Liver (tissue), 9 donors: ENCODE measurements around the gene BORCS8. TPM values are rescaled to one million over a fixed set of nuclear protein-coding genes. Genes with fewer than 3 reads are reported as not detected.

Experiments used
- DNase-seq: peaks from one replicate; pipeline ENCODE4 v3.0.0-alpha.2; 2017; ENCODE audit warnings: low spot score
- H3K27ac ChIP-seq, 2 donors: one replicate each; pipeline ENCODE4 v1.7.0; 2013; ENCODE audit warnings: inconsistent platforms in 2 of 2, low read length in 2 of 2, control low read depth in 1 of 2, low read depth in 1 of 2, mild to moderate bottlenecking in 1 of 2
- H3K27me3 ChIP-seq, 4 donors: one replicate each; pipeline versions ENCODE4 v1.6.1 to v1.7.0; 2013; ENCODE audit warnings: low read length in 3 of 4, inconsistent platforms in 1 of 4, mild to moderate bottlenecking in 1 of 4, moderate library complexity in 1 of 4; ENCODE audit not compliant: control insufficient read depth in 4 of 4, insufficient read depth in 4 of 4
- H3K36me3 ChIP-seq, 4 donors: one replicate each; pipeline versions ENCODE4 v1.6.1 to v1.7.0; 2013; ENCODE audit warnings: low read length in 3 of 4, mild to moderate bottlenecking in 3 of 4, low read depth in 1 of 4, moderate library complexity in 1 of 4; ENCODE audit not compliant: control insufficient read depth in 4 of 4, insufficient read depth in 3 of 4
- H3K4me1 ChIP-seq, 4 donors: one replicate each; pipeline versions ENCODE4 v1.6.1 to v1.7.0; 2013; ENCODE audit warnings: low read length in 3 of 4, mild to moderate bottlenecking in 3 of 4, moderate library complexity in 1 of 4; ENCODE audit not compliant: control insufficient read depth in 4 of 4, insufficient read depth in 4 of 4
- H3K4me3 ChIP-seq, 3 donors: one replicate each; pipeline versions ENCODE4 v1.6.1 to v1.7.0; 2013; ENCODE audit warnings: low read length in 3 of 3, control low read depth in 1 of 3, low read depth in 1 of 3, mild to moderate bottlenecking in 1 of 3
- H3K9ac ChIP-seq, 2 donors: one replicate each; pipeline ENCODE4 v1.7.0; 2013; ENCODE audit warnings: low read length in 2 of 2, mild to moderate bottlenecking in 2 of 2, moderate library complexity in 2 of 2, control low read depth in 1 of 2, low read depth in 1 of 2
- H3K9me3 ChIP-seq, 4 donors: one replicate each; pipeline versions ENCODE4 v1.6.1 to v1.7.0; 2013; ENCODE audit warnings: low read length in 3 of 4; ENCODE audit not compliant: control insufficient read depth in 4 of 4
- CTCF ChIP-seq: fragments of 150-350 bp; IDR thresholded peaks from 2 replicates; pipeline ENCODE4 v1.5.1; 2017; ENCODE audit warnings: improper control_type of control experiment, low read depth, low read length; ENCODE audit not compliant: missing input control
- EGR1 ChIP-seq, 2 donors: IDR thresholded peaks; 2 replicates each; pipeline ENCODE4 v1.6.1; 2016 to 2018; ENCODE audit warnings: antibody characterized with exemption in 2 of 2, low read depth in 2 of 2
- FOXA1 ChIP-seq: IDR thresholded peaks from 2 replicates; pipeline ENCODE4 v1.6.1; 2016; ENCODE audit warnings: antibody characterized with exemption
- GABPA ChIP-seq, 2 donors: IDR thresholded peaks in 1 of 2; conservative IDR thresholded peaks in 1 of 2; 2 replicates each; pipeline ENCODE4 v1.6.1; 2016; ENCODE audit warnings: antibody characterized with exemption in 2 of 2, mild to moderate bottlenecking in 1 of 2, moderate library complexity in 1 of 2
- HNF4A ChIP-seq, 2 donors: conservative IDR thresholded peaks; 2 replicates each; pipeline ENCODE4 v1.6.1; 2016; ENCODE audit warnings: antibody characterized with exemption in 2 of 2, mild to moderate bottlenecking in 2 of 2
- HNF4G ChIP-seq: IDR thresholded peaks from 2 replicates; pipeline ENCODE4 v1.6.1; 2016; ENCODE audit warnings: antibody characterized with exemption
- JUND ChIP-seq, 2 donors: IDR thresholded peaks; 2 replicates each; pipeline ENCODE4 v1.6.1; 2016; ENCODE audit warnings: antibody characterized with exemption in 2 of 2
- NR2F2 ChIP-seq: IDR thresholded peaks from 2 replicates; pipeline ENCODE4 v1.6.1; 2016; ENCODE audit warnings: antibody characterized with exemption
- RAD21 ChIP-seq, 2 donors: IDR thresholded peaks; 2 replicates each; pipeline ENCODE4 v1.6.1; 2016; ENCODE audit warnings: antibody characterized with exemption in 2 of 2, mild to moderate bottlenecking in 2 of 2
- REST ChIP-seq: IDR thresholded peaks from 2 replicates; pipeline ENCODE4 v1.6.1; 2016; ENCODE audit warnings: antibody characterized with exemption, mild to moderate bottlenecking
- RXRA ChIP-seq, 2 donors: IDR thresholded peaks; 2 replicates each; pipeline ENCODE4 v1.6.1; 2017 to 2018; ENCODE audit warnings: antibody characterized with exemption in 2 of 2, mild to moderate bottlenecking in 1 of 2
- SP1 ChIP-seq: IDR thresholded peaks from 2 replicates; pipeline ENCODE4 v1.6.1; 2018; ENCODE audit warnings: antibody characterized with exemption, mild to moderate bottlenecking
- TAF1 ChIP-seq: conservative IDR thresholded peaks from 2 replicates; pipeline ENCODE4 v1.6.1; 2016; ENCODE audit warnings: antibody characterized with exemption, mild to moderate bottlenecking
- YY1 ChIP-seq: IDR thresholded peaks from 2 replicates; pipeline ENCODE4 v1.6.1; 2016; ENCODE audit warnings: antibody characterized with exemption, mild to moderate bottlenecking
- WGBS: extraction: QIAGEN DNeasy Blood & Tissue Kit; methylation state at CpG from one replicate; pipeline ENCODE4 v1.1.7; 2013; 5-methylcytosine and 5-hydroxymethylcytosine counted together
- polyA plus RNA-seq, 2 donors: library from polyadenylated mRNA; stranded (reverse) in 1 of 2; unstranded in 1 of 2; fragments of 200-250 nt in 1 of 2; fragments of >200 nt in 1 of 2; fragmentation: Nextera tagmentation in 1 of 2; extraction: Ambion mirVana in 1 of 2; gene quantifications; one replicate each; pipeline versions ENCODE4 v1.2.1 to v1.2.3, GENCODE V29; 2013 to 2015
- total RNA-seq, 2 donors: library from RNA; depleted of rRNA; stranded (reverse); fragments of >200 nt; gene quantifications; one replicate each; pipeline ENCODE4 v1.2.3, GENCODE V29; 2014
- TF ChIP-seq, protein P1 (sequence below): IDR thresholded peaks from 2 replicates; pipeline ENCODE4 v1.6.1; 2016; ENCODE audit warnings: antibody characterized with exemption
- TF ChIP-seq, protein P2 (sequence below): IDR thresholded peaks from 2 replicates; pipeline ENCODE4 v1.6.1; 2016; ENCODE audit warnings: antibody characterized with exemption
- TF ChIP-seq, protein P3 (sequence below): IDR thresholded peaks from 2 replicates; pipeline ENCODE4 v1.6.1; 2016; ENCODE audit warnings: antibody characterized with exemption
- donor health status: healthy.
- donor health status: healthy.
- donor health status: healthy.
- donor health status: healthy.
- donor health status: healthy.

Gene BORCS8
- total and polyA plus RNA-seq, 4 donors, result 7.6 to 13.5 (median 9.4) TPM

DNA sequence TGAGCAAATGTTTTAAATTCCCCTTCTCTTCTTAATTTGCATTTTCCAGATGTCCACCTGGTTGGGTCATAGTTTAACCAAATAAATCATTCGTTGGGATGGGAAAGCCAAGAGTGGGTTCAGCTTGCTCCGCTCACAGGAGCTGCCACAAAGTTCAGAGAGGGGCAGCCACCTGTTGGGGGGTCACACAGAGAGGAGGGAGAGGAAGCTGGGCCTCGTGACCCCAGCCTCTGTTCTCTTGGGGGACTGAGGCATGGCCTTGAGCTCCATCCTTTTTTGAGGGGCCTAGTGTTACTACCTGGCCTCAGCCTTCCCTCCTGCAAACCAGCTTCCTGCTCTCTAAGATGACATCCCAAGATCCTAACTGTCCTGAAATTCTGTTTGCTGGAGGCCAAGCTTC is 24.3 kb downstream of the BORCS8 start:
- H3K9ac ChIP-seq, result no peak overlapping the region
- H3K4me3 ChIP-seq, result no peak overlapping the region
- no peaks in the 10 kb centered on the region for H3K9me3 ChIP-seq
- no peak for DNase-seq
- H3K27me3 ChIP-seq, result no peaks in the 10 kb centered on the region
- H3K4me1 ChIP-seq, result peaks cover 0 to 6% (median 0%) of the 10 kb centered on the region in 4 donors
- no peaks in the 10 kb centered on the region for H3K36me3 ChIP-seq
- H3K27ac ChIP-seq, result no peak overlapping the region
- TF ChIP-seq EGR1 (IDR thresholded peaks at IDR 0.05; ENCODE audit: low read depth in 2 of 2) (no peak), HNF4G (no peak)
- 84% methylated on average over 3 of the region's 3 CpGs for WGBS

GRCh38 chr19:19165396-19165795 is 26.6 kb downstream of the BORCS8 start:
- 100% methylated on average over 1 of the region's 1 CpG for WGBS
- no peak for TF ChIP-seq FOXA1
- Histone ChIP-seq H3K36me3 (no peaks in the 10 kb centered on the region), H3K9me3 (no peaks in the 10 kb centered on the region), H3K27me3 (no peaks in the 10 kb centered on the region), H3K4me1 (peaks cover 0 to 5% (median 0%) of the 10 kb centered on the region in 4 donors), H3K27ac (no peak overlapping the region), H3K9ac (no peak overlapping the region), H3K4me3 (no peak overlapping the region)
- DNase-seq, result no peak

- no peaks in the 10 kb centered on the region for H3K9me3 ChIP-seq
- 94% methylated on average over 7 of the region's 7 CpGs for WGBS
- DNase-seq, result no peak
- H3K27ac ChIP-seq, result no peak overlapping the region
- H3K27me3 ChIP-seq, result no peaks in the 10 kb centered on the region
- H3K4me1 ChIP-seq, result no peaks in the 10 kb centered on the region
- TF ChIP-seq, protein P1, sequence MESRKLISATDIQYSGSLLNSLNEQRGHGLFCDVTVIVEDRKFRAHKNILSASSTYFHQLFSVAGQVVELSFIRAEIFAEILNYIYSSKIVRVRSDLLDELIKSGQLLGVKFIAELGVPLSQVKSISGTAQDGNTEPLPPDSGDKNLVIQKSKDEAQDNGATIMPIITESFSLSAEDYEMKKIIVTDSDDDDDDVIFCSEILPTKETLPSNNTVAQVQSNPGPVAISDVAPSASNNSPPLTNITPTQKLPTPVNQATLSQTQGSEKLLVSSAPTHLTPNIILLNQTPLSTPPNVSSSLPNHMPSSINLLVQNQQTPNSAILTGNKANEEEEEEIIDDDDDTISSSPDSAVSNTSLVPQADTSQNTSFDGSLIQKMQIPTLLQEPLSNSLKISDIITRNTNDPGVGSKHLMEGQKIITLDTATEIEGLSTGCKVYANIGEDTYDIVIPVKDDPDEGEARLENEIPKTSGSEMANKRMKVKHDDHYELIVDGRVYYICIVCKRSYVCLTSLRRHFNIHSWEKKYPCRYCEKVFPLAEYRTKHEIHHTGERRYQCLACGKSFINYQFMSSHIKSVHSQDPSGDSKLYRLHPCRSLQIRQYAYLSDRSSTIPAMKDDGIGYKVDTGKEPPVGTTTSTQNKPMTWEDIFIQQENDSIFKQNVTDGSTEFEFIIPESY, result no peak
- TF ChIP-seq HNF4G, result no peak
- TF ChIP-seq, protein P2, sequence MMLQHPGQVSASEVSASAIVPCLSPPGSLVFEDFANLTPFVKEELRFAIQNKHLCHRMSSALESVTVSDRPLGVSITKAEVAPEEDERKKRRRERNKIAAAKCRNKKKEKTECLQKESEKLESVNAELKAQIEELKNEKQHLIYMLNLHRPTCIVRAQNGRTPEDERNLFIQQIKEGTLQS, result no peak
- TF ChIP-seq REST, result no peak
- no peak for TF ChIP-seq CTCF
- TF ChIP-seq, protein P3, sequence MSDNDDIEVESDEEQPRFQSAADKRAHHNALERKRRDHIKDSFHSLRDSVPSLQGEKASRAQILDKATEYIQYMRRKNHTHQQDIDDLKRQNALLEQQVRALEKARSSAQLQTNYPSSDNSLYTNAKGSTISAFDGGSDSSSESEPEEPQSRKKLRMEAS, result no peak
- no peak for TF ChIP-seq RXRA (IDR thresholded peaks at IDR 0.05)
- TF ChIP-seq NR2F2, result no peak
- no peak for TF ChIP-seq RAD21 (IDR thresholded peaks at IDR 0.05)
- TF ChIP-seq FOXA1, result no peak
- no peak for TF ChIP-seq YY1
- no peak for TF ChIP-seq JUND (IDR thresholded peaks at IDR 0.05)
- no peak for TF ChIP-seq TAF1
- TF ChIP-seq SP1, result no peak
- TF ChIP-seq EGR1 (IDR thresholded peaks at IDR 0.05; ENCODE audit: low read depth in 2 of 2), result no peak
- TF ChIP-seq GABPA (IDR thresholded peaks at IDR 0.05 in 1 of 2, conservative IDR thresholded peaks at IDR 0.05 in 1 of 2), result no peak
- TF ChIP-seq HNF4A (conservative IDR thresholded peaks at IDR 0.05), result no peak
- H3K4me3 ChIP-seq, result no peak overlapping the region
- no peak overlapping the region for H3K9ac ChIP-seq
- no peaks in the 10 kb centered on the region for H3K36me3 ChIP-seq
Observed at GRCh38 chr19:19162495-19162894, 29.5 kb downstream of the BORCS8 start.
